Pancreas (tissue), 10 donors: ENCODE data around the gene HOXD10. TPM values are rescaled to one million over a fixed set of nuclear protein-coding genes. Genes with fewer than 3 reads are reported as not detected.

ENCODE experiments used
- ATAC-seq, 4 donors: fragments of 200-7000 bp; cut with Tn5 transposase; one replicate each; pipeline versions ENCODE4 v1.8.0 to v1.9.1; 2020; ENCODE audit warnings: mild to moderate bottlenecking in 4 of 4, moderate library complexity in 4 of 4
- DNase-seq, 6 donors: peaks; one replicate each; pipeline ENCODE4 v3.0.0-alpha.2; 2020
- FAIRE-seq: peaks from 2 replicates; lab custom pipeline; 2012; peaks lifted over from hg19 to GRCh38; lab: Jason Lieb, UNC
- H3K27ac ChIP-seq, 4 donors: fragments of 200-600 bp; sonication (generic); 1 replicate in 3 of 4; 2 replicates in 1 of 4; pipeline versions ENCODE4 v1.5.0 to v1.8.0; 2020
- H3K27me3 ChIP-seq, 4 donors: fragments of 200-600 bp; one replicate each; pipeline ENCODE4 v1.8.0; 2021
- H3K36me3 ChIP-seq, 3 donors: fragments of 200-600 bp; sonication (generic) in 1 of 3; one replicate each; pipeline versions ENCODE4 v1.5.0 to v1.8.0; 2020 to 2021
- H3K4me1 ChIP-seq, 3 donors: fragments of 200-600 bp; one replicate each; pipeline ENCODE4 v1.8.0; 2021
- H3K4me3 ChIP-seq, 4 donors: fragments of 200-600 bp; sonication (generic) in 2 of 4; one replicate each; pipeline versions ENCODE4 v1.5.0 to v1.8.0; 2020 to 2021
- H3K9me3 ChIP-seq, 4 donors: fragments of 200-600 bp; one replicate each; pipeline ENCODE4 v1.8.0; 2021
- CTCF ChIP-seq, 4 donors: fragments of 200-600 bp; sonication (generic) in 3 of 4; IDR thresholded peaks; one replicate each; pipeline versions ENCODE4 v1.5.0 to v1.8.0; 2021; ENCODE audit warnings: antibody characterized with exemption in 4 of 4
- WGBS, 2 donors: extraction: QIAGEN DNeasy Blood & Tissue Kit; methylation state at CpG; one replicate each; pipeline ENCODE4 v1.1.7; 2013; 5-methylcytosine and 5-hydroxymethylcytosine counted together
- intact Hi-C, 3 donors: fragments of 100-400 bp; cut with DNase I; formaldehyde crosslinking; loops; one replicate each; pipeline versions ENCODE4 v1.11.1 to v1.14.2; 2022
- polyA plus RNA-seq, 2 donors: library from polyadenylated mRNA; stranded (reverse); fragments of 200-250 nt; gene quantifications; one replicate each; pipeline ENCODE4 v1.2.3, GENCODE V29; 2013
- total RNA-seq, 6 donors: library from RNA; stranded (reverse); fragmentation: NEBNext Ultra II Directional in 4 of 6; extraction: Animal tissue kit (Norgen Biotek cat#: 25700) in 4 of 6; gene quantifications; one replicate each; pipeline versions ENCODE4 v1.2.1 to v1.2.4, GENCODE V29; 2021 to 2023
- donor health status: healthy with polysubstance abuse.
- donor health status: DM: no; HTN: no; CAD: no; lungs with moderate emphysema.
- donor health status: DM: no; HTN: no; CAD: no.
- donor health status: control.
- donor health status: control.
- donor health status: Bipolar disorder and iron deficiency.
- donor health status: DM: yes; HTN: yes; CAD: no.
- donor health status: DM: no; HTN: no; CAD: no.
- donor health status: DM: no; HTN: no; CAD: no.
- donor health status: DM: yes; HTN: yes; CAD: no.

Gene HOXD10
- total and polyA plus RNA-seq, 8 donors = not detected

GRCh38 chr2:176118601-176119339 lies 2.2 kb downstream of the HOXD10 start:
- no peaks in the 10 kb centered on the region for H3K36me3 ChIP-seq
- DNase-seq = no peak
- peaks cover 0 to 5% (median 0%) of the 10 kb centered on the region in 3 donors for H3K4me1 ChIP-seq
- H3K9me3 ChIP-seq = no peaks in the 10 kb centered on the region
- intact Hi-C loops = no loop called here
- no peak for ATAC-seq
- no peak overlapping the region for H3K27ac ChIP-seq
- TF ChIP-seq CTCF (IDR thresholded peaks at IDR 0.05) = peak in 1 of 4 donors; percentile 9
- no peak overlapping the region for H3K4me3 ChIP-seq
- FAIRE-seq = no peak
- 12 to 13% methylated on average over 24 of the region's 24 CpGs for WGBS, 2 donors
- peaks cover 0 to 92% (median 44%) of the 10 kb centered on the region in 4 donors for H3K27me3 ChIP-seq

- Histone ChIP-seq H3K9me3 (no peaks in the 10 kb centered on the region), H3K4me1 (peaks cover 0 to 5% (median 0%) of the 10 kb centered on the region in 3 donors), H3K27me3 (peaks cover 0 to 90% (median 46%) of the 10 kb centered on the region in 4 donors), H3K4me3 (no peak overlapping the region), H3K27ac (no peak overlapping the region), H3K36me3 (no peaks in the 10 kb centered on the region)
- intact Hi-C loops = loop anchor here in 2 of 3 donors (10.0 kb wide), 3 partner anchors 524 to 1024 kb away; no protein-coding TSS in a partner anchor
- DNase-seq = no peak
- WGBS, 2 donors = 14 to 15% methylated on average over 13 of the region's 13 CpGs
- no peak for TF ChIP-seq CTCF (IDR thresholded peaks at IDR 0.05)
- no peak for ATAC-seq
- FAIRE-seq = no peak
Observed at GRCh38 chr2:176120364-176121189, 4.0 kb downstream of the HOXD10 start.

GRCh38 chr2:176121190-176122051 lies 4.8 kb downstream of the HOXD10 start:
- DNase-seq (peak in 1 of 6 donors; percentile 57), ATAC-seq (no peak), FAIRE-seq (no peak)
- Histone ChIP-seq H3K36me3 (no peaks in the 10 kb centered on the region), H3K27ac (no peak overlapping the region), H3K4me3 (no peak overlapping the region), H3K9me3 (no peaks in the 10 kb centered on the region), H3K4me1 (peaks cover 0 to 5% (median 0%) of the 10 kb centered on the region in 3 donors), H3K27me3 (peaks cover 0 to 91% (median 42%) of the 10 kb centered on the region in 4 donors)
- no peak for TF ChIP-seq CTCF (IDR thresholded peaks at IDR 0.05)
- 12% methylated on average over 53 of the region's 53 CpGs for WGBS, 2 donors
- intact Hi-C loops = loop anchor here in 2 of 3 donors (10.0 kb wide), 3 partner anchors 523 to 1023 kb away; no protein-coding TSS in a partner anchor

- peak in 2 of 4 donors; percentile 17 to 29 for ATAC-seq
- no peak for FAIRE-seq
- 6 to 8% methylated on average over 36 to 47 of the region's 47 CpGs for WGBS, 2 donors
Observed at GRCh38 chr2:176122052-176122682, 5.6 kb downstream of the HOXD10 start.

More at GRCh38 chr2:176122052-176122682, 5.6 kb downstream of the HOXD10 start:
- peaks cover 0 to 5% (median 0%) of the 10 kb centered on the region in 3 donors for H3K4me1 ChIP-seq
- H3K9me3 ChIP-seq = no peaks in the 10 kb centered on the region
- H3K4me3 ChIP-seq = peak overlapping the region in 3 of 4 donors; percentile 0 to 43 (median 10)
- TF ChIP-seq CTCF (IDR thresholded peaks at IDR 0.05) = no peak
- intact Hi-C loops = loop anchor here in 2 of 3 donors (10.0 kb wide), 3 partner anchors 523 to 1023 kb away; no protein-coding TSS in a partner anchor
- DNase-seq = no peak
- no peaks in the 10 kb centered on the region for H3K36me3 ChIP-seq
- peaks cover 0 to 91% (median 38%) of the 10 kb centered on the region in 4 donors for H3K27me3 ChIP-seq
- no peak overlapping the region for H3K27ac ChIP-seq
